Pons (tissue), 1 donor: ENCODE results near the gene TULP1.
"Not testable (repeated sequence)": the region's sequence is repeated elsewhere in the genome, so short reads cannot be mapped to it uniquely, and the experiment has no call there.

Experiments used
- DNase-seq: peaks from one replicate; pipeline ENCODE4 v3.0.0-alpha.2; 2016; ENCODE audit warnings: low spot score

TULP1 gene

DNA sequence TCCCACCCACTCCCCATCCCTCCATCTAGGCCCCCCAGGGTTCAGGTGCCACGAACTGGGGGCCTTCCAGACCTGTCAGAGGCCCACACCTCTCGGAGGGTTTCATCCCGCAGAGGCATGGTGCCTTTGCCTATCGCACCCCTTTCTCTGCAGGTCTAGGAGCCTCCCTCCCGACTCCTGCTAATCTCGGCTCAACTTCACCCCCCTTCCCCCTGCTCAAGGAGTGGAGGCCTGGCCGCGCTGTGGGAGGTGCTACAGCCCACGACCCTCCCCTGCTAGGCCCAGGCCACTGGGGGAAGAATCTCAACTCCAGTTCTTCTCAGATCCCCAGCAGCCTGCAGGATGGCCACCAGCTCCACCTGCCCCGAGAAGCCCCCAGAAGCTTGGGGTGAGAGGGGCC is at the start of gene TULP1:
TULP1 (minus strand) TSS at position 157 of the 400 bp plus-strand sequence; CDS start at position 119, 38 bp downstream.
- DNase-seq = no peak

DNA sequence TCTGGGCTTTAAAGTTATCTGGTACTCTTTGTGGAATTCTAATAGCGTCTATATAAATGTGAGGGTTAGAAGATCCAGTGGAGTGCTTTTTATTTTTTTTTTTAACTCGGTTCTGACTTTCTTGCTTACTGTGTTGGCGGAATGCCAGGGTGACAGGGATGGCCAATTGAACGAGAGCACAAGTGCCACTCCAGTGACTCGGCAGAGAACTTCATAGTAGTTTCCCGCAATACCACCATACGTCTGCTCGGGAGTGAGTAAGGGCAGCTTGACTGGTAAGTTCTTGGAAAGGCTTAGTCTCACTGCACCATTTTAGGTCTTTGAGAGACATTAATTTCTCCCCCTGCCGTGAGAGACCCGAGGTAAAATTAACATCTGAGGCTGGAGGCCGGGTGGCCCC is 49.4 kb upstream of the TULP1 start:
- no peak for DNase-seq

DNA sequence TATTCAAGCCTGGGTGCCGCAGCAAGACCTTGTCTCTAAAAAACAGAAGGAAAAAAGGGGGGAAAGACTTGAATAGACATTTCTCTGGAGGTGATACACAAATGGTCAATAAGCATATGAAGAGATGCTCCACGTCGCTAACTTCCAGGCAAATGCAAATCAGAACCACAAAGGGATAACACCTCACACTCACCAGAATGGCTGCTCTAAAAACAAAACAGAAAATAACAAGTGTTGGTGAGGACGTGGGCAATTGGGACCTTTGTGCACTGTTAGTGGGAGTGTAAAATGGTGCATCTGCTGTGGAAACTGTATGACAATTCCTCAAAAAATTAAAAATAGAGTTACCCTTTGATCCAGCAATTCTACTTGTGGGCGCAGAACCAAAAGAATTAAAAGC is 48.4 kb upstream of the TULP1 start:
- no peak for DNase-seq

GRCh38 chr6:35558571-35558970 is 45.9 kb upstream of the TULP1 start:
- no peak for DNase-seq

- peak; percentile 14 for DNase-seq
Measured at GRCh38 chr6:35557239-35557638, 44.5 kb upstream of the TULP1 start.

DNA sequence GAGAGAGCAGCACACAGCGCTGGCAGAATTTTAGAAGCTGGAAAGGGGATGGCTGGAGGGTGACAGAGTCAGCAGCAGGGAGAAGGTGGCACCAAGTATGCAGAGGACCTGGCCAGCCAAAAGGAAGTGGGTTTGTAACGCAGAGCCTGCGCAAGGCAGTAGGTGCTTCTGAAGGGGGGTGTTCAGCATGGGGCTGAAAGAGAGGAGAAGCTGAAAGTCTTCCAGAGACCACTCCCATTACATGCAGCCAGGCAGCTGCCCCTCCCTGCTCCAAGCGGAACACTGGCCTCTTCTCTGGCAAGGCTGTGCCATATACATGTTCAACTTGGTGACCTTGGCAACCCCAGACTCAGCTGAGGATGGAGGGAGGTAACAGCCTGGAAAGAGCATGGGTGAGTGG is 42.1 kb upstream of the TULP1 start:
- DNase-seq = no peak

DNA sequence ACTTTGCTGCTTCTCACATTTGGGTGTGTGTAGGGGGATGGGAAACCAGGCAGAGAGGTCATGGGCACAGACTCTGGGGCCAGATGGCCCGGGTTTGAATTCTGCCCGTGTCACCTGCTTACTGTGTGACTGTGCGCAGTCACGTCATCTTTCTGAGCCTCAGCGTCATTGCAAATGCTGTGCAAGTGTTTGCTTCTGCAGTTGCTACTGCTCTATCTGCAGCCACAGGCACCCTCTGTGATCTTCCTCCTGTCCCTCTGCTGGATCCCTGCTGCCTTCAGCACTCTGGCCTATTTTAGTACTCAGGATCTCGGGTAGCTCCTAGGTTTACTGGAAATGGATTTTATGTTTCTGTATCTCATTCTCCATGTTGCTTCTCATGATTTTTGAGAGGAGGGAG is 40.6 kb upstream of the TULP1 start:
- DNase-seq = no peak

GRCh38 chr6:35552285-35552917 is 39.7 kb upstream of the TULP1 start:
- no peak for DNase-seq

DNA sequence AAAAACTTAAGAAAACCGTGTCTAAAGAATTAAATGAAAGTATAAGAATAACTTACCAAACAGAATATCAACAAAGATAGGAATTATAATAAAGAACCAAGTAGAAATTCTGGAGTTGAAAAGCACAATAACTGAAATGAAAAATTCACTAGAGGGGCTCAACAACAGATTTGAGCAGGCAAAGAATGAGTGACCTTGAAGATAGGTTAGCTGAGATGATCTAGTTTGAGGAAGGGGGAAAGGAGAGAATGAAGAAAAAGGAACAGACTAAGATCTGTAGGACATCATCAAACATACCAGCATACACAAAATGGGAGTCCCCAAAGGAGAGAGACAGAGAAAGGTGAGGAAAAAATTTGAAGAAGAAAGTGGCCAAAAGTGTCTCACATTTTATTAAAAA is 37.7 kb upstream of the TULP1 start:
- no peak for DNase-seq

DNA sequence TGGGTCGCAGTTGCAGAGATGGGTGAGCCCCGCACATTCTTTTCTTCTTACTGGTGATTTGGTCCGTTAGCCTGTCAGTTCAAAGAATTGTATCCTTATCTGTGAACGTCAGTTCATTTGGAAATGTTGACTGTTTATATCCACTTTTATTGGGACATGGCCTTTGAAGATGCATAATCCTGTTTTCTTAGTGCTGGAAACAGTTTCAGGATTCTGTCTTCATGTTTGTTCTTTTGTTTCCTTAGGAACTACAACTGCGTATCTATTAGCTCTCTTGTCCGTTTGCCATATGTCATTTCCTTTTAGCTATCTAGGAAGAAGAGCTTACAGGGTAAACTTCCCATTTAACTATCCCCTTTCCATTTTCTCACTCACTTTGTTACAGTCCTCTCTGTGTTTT is 35.0 kb upstream of the TULP1 start:
- DNase-seq = no peak

GRCh38 chr6:35544769-35545361 is 32.2 kb upstream of the TULP1 start:
- DNase-seq = no peak

- DNase-seq = no peak
Measured at GRCh38 chr6:35543459-35544193, 30.9 kb upstream of the TULP1 start.

DNA sequence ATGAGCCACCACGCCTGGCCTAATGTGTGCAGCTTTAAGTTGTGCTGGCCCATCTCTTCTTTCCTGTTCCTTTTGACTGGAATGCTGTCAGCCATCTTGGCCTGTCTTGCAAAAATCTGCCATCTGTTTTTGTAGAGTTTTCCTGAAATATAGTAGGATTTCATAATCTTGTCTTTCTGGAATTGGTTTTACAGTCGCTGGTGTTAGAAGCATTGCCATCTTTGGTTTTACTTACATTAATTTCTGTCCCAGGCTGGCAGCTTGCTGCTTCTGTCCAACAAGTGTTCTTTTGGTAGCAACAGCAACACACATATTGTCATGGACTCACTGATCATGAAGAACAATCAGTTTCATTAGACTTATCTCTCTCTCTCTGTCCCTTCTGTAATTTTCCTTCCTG is 29.1 kb upstream of the TULP1 start:
- DNase-seq = no peak

GRCh38 chr6:35539223-35539622 is 26.5 kb upstream of the TULP1 start:
- no peak for DNase-seq

DNA sequence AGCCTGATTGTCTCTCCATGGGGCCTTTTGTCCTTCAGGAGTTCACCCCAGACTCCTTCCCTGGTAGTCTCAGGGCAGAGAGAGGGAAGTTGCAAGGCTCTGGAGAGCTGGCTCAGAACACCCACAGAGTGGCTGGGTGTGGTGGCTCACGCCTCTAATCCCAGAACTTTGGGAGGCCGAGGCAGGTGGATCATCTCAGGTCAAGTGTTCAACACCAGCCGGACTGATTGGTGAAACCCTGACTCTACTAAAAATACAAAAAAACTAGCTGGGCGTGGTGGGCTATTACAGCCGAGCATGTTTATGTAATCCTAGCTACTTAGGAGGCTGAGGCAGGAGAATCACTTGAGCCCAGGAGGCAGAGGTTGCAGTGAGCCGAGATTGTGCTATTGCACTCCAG is 23.2 kb upstream of the TULP1 start:
- not testable (repeated sequence) for DNase-seq

DNA sequence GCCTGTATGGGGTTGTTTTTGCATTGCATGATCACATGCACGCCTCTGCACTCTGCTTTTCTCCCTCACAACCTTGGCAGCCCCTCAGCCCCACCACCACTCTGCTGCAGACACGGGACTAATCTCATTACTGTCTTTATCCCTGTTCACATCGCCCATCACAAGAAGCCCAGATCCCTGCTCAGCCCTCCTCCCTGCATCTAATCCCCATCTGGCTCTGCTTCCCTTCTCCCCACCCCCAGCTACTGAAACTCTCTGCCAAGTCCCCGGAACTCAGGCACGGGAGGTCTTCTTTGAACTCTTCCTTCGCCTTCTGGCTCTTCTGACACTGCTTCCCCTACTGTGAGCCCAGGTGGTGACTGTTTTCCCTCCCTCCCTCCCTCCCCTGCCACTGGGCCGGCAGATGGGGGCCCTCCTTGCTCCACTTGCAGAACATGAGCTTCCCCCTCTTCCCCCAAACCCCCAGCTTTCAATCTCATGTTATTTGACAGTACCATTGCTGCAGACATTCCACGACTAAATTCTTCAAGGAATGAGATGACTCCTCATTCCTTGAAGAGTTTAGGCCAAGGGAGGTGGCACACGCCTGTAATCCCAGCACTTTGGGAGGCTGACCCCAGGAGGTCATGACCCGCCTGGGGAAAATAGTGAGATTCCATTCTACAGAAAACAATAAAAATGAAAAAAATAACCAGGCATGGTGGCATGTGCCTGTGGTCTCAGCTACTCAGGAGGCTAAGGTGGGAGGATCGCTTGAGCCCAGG is 21.9 kb upstream of the TULP1 start:
- DNase-seq = no peak

- no peak for DNase-seq
Measured at GRCh38 chr6:35533981-35534380, 21.3 kb upstream of the TULP1 start.

DNA sequence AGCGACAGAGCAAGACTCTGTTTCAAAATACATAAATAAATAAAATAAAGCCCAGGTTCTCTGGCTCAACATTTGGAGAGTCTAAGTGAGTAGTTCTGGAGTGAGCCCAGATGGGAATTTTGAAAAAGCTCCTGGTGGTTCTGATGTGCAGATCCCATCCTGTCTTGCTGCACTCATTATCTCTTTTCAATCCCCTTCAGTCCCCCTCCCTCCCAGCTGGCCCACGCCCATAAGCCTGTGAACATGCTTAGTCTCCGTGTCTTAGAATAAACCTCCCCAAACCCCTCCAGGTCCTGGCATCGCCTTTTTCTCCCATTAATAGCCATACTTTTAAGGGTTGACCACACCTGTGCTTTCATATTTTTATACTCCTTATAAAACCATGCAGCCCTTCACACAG is 19.4 kb upstream of the TULP1 start:
- no peak for DNase-seq

GRCh38 chr6:35524380-35525020 is 11.8 kb upstream of the TULP1 start:
- DNase-seq = no peak

- peak; percentile 22 for DNase-seq
Measured at GRCh38 chr6:35522660-35523658, 10.3 kb upstream of the TULP1 start.

GRCh38 chr6:35522151-35522550 is 9.5 kb upstream of the TULP1 start:
- no peak for DNase-seq
